Astrocyte (in vitro differentiated cells and primary cell): ENCODE measurements around the gene SUGCT.

Experiments
- CTCF ChIP-seq: IDR thresholded peaks from 2 replicates; pipeline ENCODE4 v1.5.1; 2011; ENCODE audit warnings: low read depth, mild to moderate bottlenecking, inconsistent platforms, low read length, moderate library complexity; ENCODE audit not compliant: insufficient read depth
- EZH2 ChIP-seq: IDR thresholded peaks from 2 replicates; pipeline ENCODE4 v1.6.1; 2012; ENCODE audit warnings: mild to moderate bottlenecking, low read length, inconsistent platforms; ENCODE audit not compliant: insufficient read depth

GRCh38 chr7:40840990-40841389 is 706.2 kb downstream of the SUGCT start:
- no peak for TF ChIP-seq CTCF
- no peak for TF ChIP-seq EZH2
